Breast epithelium (tissue), 3 donors: ENCODE data around the gene SOCS3.

Experiments used
- POLR2A ChIP-seq: fragments of 450-650 bp; IDR thresholded peaks from one replicate; pipeline ENCODE4 v1.6.1; 2016; ENCODE audit warnings: antibody characterized with exemption, mild to moderate bottlenecking, moderate library complexity
- POLR2AphosphoS5 ChIP-seq, 3 donors: sonication (generic); formaldehyde crosslinking; IDR thresholded peaks; one replicate each; pipeline ENCODE4 v1.6.1; 2017; ENCODE audit warnings: antibody characterized with exemption in 3 of 3
- TF ChIP-seq, protein P1 (sequence below), 3 donors: fragments of 450-650 bp; IDR thresholded peaks; one replicate each; pipeline ENCODE4 v1.5.1; 2016 to 2017; ENCODE audit warnings: antibody characterized with exemption in 3 of 3, mild to moderate bottlenecking in 3 of 3, moderate library complexity in 3 of 3

DNA sequence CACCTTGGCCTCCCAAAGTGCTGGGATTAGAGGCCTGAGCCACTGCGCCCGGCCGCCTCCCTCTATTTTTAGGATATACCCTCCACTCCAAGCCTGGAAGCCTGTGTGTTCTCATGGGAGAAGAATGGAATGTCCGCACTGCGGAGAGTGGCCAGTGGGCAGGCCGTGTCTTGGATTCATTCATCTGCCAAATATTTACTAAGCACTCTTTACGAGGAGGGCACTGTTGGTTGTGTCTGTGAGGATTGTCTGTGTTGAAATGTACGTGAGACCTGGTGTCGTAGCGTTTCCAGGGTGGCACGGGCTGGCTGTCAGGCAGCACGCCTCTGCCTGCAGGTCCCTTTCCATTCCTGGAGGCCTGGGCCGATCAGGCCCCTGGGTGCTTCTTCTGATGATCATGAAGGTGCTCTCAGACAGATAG, 37.8 kb upstream of the SOCS3 start:
- TF ChIP-seq, protein P1, sequence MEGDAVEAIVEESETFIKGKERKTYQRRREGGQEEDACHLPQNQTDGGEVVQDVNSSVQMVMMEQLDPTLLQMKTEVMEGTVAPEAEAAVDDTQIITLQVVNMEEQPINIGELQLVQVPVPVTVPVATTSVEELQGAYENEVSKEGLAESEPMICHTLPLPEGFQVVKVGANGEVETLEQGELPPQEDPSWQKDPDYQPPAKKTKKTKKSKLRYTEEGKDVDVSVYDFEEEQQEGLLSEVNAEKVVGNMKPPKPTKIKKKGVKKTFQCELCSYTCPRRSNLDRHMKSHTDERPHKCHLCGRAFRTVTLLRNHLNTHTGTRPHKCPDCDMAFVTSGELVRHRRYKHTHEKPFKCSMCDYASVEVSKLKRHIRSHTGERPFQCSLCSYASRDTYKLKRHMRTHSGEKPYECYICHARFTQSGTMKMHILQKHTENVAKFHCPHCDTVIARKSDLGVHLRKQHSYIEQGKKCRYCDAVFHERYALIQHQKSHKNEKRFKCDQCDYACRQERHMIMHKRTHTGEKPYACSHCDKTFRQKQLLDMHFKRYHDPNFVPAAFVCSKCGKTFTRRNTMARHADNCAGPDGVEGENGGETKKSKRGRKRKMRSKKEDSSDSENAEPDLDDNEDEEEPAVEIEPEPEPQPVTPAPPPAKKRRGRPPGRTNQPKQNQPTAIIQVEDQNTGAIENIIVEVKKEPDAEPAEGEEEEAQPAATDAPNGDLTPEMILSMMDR (IDR thresholded peaks at IDR 0.05) = no peak
- TF ChIP-seq POLR2AphosphoS5 (IDR thresholded peaks at IDR 0.05) (peak in 1 of 3 donors; percentile 13), POLR2A (no peak)
